GM23338 (cell line): ENCODE data around the gene LGALS3. TPM values are rescaled to one million over a fixed set of nuclear protein-coding genes. Genes with fewer than 3 reads are reported as not detected.

ENCODE experiments used
- ATAC-seq: fragments of 200-7000 bp; cut with Tn5 transposase; 3 replicates; pipeline ENCODE4 v1.9.1; 2020
- DNase-seq: peaks from one replicate; pipeline ENCODE4 v3.0.0-alpha.2; 2015; ENCODE audit warnings: low spot score
- H2AFZ ChIP-seq: fragments of 200-600 bp; sonication (generic); 2 replicates; pipeline ENCODE4 v1.8.0; 2016; ENCODE audit warnings: antibody characterized with exemption, mild to moderate bottlenecking, moderate library complexity
- H3F3A ChIP-seq: fragments of 200-600 bp; sonication (generic); replicated peaks from 2 replicates; pipeline ENCODE4 v1.8.0; 2017; ENCODE audit warnings: antibody characterized with exemption, mixed run types, low read depth
- H3K27ac ChIP-seq: fragments of 200-600 bp; sonication (generic); 2 replicates; pipeline ENCODE4 v1.6.1; 2016; ENCODE audit warnings: low read depth
- H3K27me3 ChIP-seq: fragments of 200-600 bp; sonication (generic); 2 replicates; pipeline ENCODE4 v1.8.0; 2016; ENCODE audit warnings: mild to moderate bottlenecking, mixed run types, moderate library complexity; ENCODE audit not compliant: insufficient read depth
- H3K36me3 ChIP-seq: fragments of 200-600 bp; sonication (generic); 2 replicates; pipeline ENCODE4 v1.8.0; 2016; ENCODE audit warnings: mild to moderate bottlenecking; ENCODE audit not compliant: insufficient read depth
- H3K4me1 ChIP-seq: fragments of 200-600 bp; sonication (generic); 2 replicates; pipeline ENCODE4 v1.8.0; 2016; ENCODE audit warnings: mild to moderate bottlenecking, moderate library complexity; ENCODE audit not compliant: insufficient read depth
- H3K4me2 ChIP-seq: fragments of 200-600 bp; sonication (generic); 2 replicates; pipeline ENCODE4 v1.7.1; 2017; ENCODE audit warnings: mixed run types
- H3K4me3 ChIP-seq: fragments of 200-600 bp; sonication (generic); 2 replicates; pipeline ENCODE4 v1.6.1; 2016; ENCODE audit warnings: mixed run types
- H3K79me2 ChIP-seq: fragments of 200-600 bp; sonication (generic); replicated peaks from 2 replicates; pipeline ENCODE4 v1.8.0; 2017; ENCODE audit warnings: mild to moderate bottlenecking; ENCODE audit not compliant: insufficient read depth
- H3K9me2 ChIP-seq: fragments of 200-600 bp; sonication (generic); 2 replicates; pipeline ENCODE4 v1.8.0; 2017; ENCODE audit not compliant: insufficient read depth
- H4K20me1 ChIP-seq: fragments of 200-600 bp; sonication (generic); replicated peaks from 2 replicates; pipeline ENCODE4 v1.8.0; 2017; ENCODE audit warnings: mild to moderate bottlenecking; ENCODE audit not compliant: insufficient read depth
- H3K27ac Mint-ChIP-seq: 2 replicates; pipeline ENCODE4 v1.8.0; 2020; ENCODE audit warnings: inconsistent platforms, mild to moderate bottlenecking, moderate library complexity, mixed read lengths
- H3K27me3 Mint-ChIP-seq: 3 replicates; pipeline ENCODE4 v1.8.0; 2022; ENCODE audit warnings: low read depth, mild to moderate bottlenecking, moderate library complexity, mixed read lengths, inconsistent platforms; ENCODE audit not compliant: insufficient read depth, poor library complexity
- H3K36me3 Mint-ChIP-seq: 3 replicates; pipeline ENCODE4 v1.8.0; 2021; ENCODE audit warnings: low read depth, mild to moderate bottlenecking, inconsistent platforms, moderate library complexity, mixed read lengths
- H3K4me1 Mint-ChIP-seq: 3 replicates; pipeline ENCODE4 v1.8.0; 2020; ENCODE audit warnings: mild to moderate bottlenecking, inconsistent platforms, mixed read lengths
- H3K4me3 Mint-ChIP-seq: 3 replicates; pipeline ENCODE4 v1.8.0; 2021; ENCODE audit warnings: moderate library complexity, mild to moderate bottlenecking, inconsistent platforms, mixed read lengths
- H3K9me3 Mint-ChIP-seq: 3 replicates; pipeline ENCODE4 v1.8.0; 2020; ENCODE audit warnings: moderate library complexity, mild to moderate bottlenecking, inconsistent platforms, mixed read lengths
- CREB1 ChIP-seq: fragments of 250-450 bp; sonication (Bioruptor Pico); IDR thresholded peaks from 2 replicates; pipeline ENCODE4 v1.5.0; 2020; ENCODE audit warnings: low read depth, mild to moderate bottlenecking, moderate library complexity
- CTCF ChIP-seq, 2 experiments: fragments of 200-600 bp in 1 of 2; sonication (generic) in 1 of 2; conservative IDR thresholded peaks; 2 replicates each; pipeline versions ENCODE4 v1.5.1 to v1.6.1; 2016 to 2017; ENCODE audit warnings: antibody characterized with exemption in 2 of 2, low read depth in 2 of 2, mild to moderate bottlenecking in 2 of 2, moderate library complexity in 1 of 2
- EZH2 ChIP-seq: fragments of 200-600 bp; sonication (generic); IDR thresholded peaks from one replicate; pipeline ENCODE4 v1.8.0; 2017; ENCODE audit warnings: antibody characterized with exemption, mild to moderate bottlenecking, low read depth; ENCODE audit not compliant: unreplicated experiment
- EZH2phosphoT487 ChIP-seq: fragments of 200-600 bp; sonication (generic); IDR thresholded peaks from one replicate; pipeline ENCODE4 v1.8.1; 2018; ENCODE audit warnings: antibody characterized with exemption; ENCODE audit not compliant: unreplicated experiment
- JUNB ChIP-seq: IDR thresholded peaks from one replicate; pipeline ENCODE4 v1.6.1; 2016; ENCODE audit warnings: antibody characterized with exemption; ENCODE audit not compliant: unreplicated experiment
- NANOG ChIP-seq: IDR thresholded peaks from 2 replicates; pipeline ENCODE4 v1.6.1; 2016; ENCODE audit warnings: antibody characterized with exemption, borderline replicate concordance
- POLR2AphosphoS5 ChIP-seq: IDR thresholded peaks from 2 replicates; pipeline ENCODE4 v1.6.1; 2016; ENCODE audit warnings: antibody characterized with exemption, low read depth
- STAT1 ChIP-seq: IDR thresholded peaks from one replicate; pipeline ENCODE4 v1.6.1; 2016; ENCODE audit warnings: antibody characterized with exemption; ENCODE audit not compliant: unreplicated experiment
- ZNF114 ChIP-seq: fragments of 250-450 bp; sonication (Bioruptor Pico); IDR thresholded peaks from 2 replicates; pipeline ENCODE4 v1.5.0; 2020; ENCODE audit warnings: mild to moderate bottlenecking, moderate library complexity
- ZNF331 ChIP-seq: fragments of 250-450 bp; sonication (Bioruptor Pico); IDR thresholded peaks from 2 replicates; pipeline ENCODE4 v1.5.0; 2020; ENCODE audit warnings: low read depth, mild to moderate bottlenecking, moderate library complexity
- ZNF462 ChIP-seq: fragments of 250-450 bp; sonication (Bioruptor Pico); IDR thresholded peaks from 2 replicates; pipeline ENCODE4 v1.5.0; 2020; ENCODE audit warnings: mild to moderate bottlenecking, moderate library complexity
- polyA plus RNA-seq: library from polyadenylated mRNA; unstranded; fragments of >200 nt; fragmentation: Nextera tagmentation; extraction: Ambion mirVana; gene quantifications from 2 replicates; pipeline ENCODE4 v1.2.1, GENCODE V29; 2016
- total RNA-seq: library from RNA; depleted of rRNA; stranded (reverse); fragments of >200 nt; shearing (Covaris generic); gene quantifications from 2 replicates; pipeline ENCODE4 v1.2.3, GENCODE V29; 2014
- TF ChIP-seq, protein P1 (sequence below): IDR thresholded peaks from 2 replicates; pipeline ENCODE4 v1.6.1; 2016; ENCODE audit warnings: antibody characterized with exemption
- TF ChIP-seq, protein P2 (sequence below): IDR thresholded peaks from one replicate; pipeline ENCODE4 v1.6.1; 2018; ENCODE audit warnings: antibody characterized with exemption; ENCODE audit not compliant: unreplicated experiment

The LGALS3 gene
- total and polyA plus RNA-seq, 2 experiments from 2014 or later = 7.2 to 10.9 TPM

DNA sequence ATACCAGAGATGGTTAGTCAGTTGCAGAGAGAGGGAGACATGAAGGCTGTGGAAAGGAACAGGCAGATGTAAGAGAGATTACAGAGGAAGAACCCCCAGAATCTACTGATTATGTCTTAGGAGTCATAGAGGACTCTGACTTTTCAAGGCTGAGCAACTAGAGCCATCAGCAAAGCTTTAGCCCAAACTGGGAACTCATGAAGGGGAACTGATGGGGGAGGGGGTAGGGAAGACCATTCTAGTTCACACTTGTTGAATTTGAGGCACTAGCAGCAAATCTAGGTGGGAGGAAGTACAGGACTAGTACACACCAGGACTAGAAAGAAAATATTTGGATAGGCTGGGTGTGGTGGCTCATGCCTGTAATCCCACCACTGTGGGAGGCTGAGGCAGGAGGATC is 10.1 kb downstream of the LGALS3 start:
- peaks cover 2% of the 10 kb centered on the region for H3K27me3 Mint-ChIP-seq
- no peaks in the 10 kb centered on the region for H3K79me2 ChIP-seq
- H4K20me1 ChIP-seq = peaks cover under 1% of the 10 kb centered on the region
- no peak for TF ChIP-seq EZH2phosphoT487
- TF ChIP-seq POLR2AphosphoS5 = no peak
- no peak for TF ChIP-seq EZH2
- no peak for TF ChIP-seq CREB1 (CRISPR knock-in tag)
- no peak for TF ChIP-seq JUNB
- TF ChIP-seq ZNF331 (CRISPR knock-in tag) = no peak
- TF ChIP-seq NANOG = no peak
- TF ChIP-seq CTCF (conservative IDR thresholded peaks at IDR 0.05; ENCODE audit: low read depth in 2 of 2) = no peak
- TF ChIP-seq ZNF114 (CRISPR knock-in tag) = no peak
- no peak for TF ChIP-seq ZNF462
- no peak for TF ChIP-seq STAT1
- TF ChIP-seq, protein P1, sequence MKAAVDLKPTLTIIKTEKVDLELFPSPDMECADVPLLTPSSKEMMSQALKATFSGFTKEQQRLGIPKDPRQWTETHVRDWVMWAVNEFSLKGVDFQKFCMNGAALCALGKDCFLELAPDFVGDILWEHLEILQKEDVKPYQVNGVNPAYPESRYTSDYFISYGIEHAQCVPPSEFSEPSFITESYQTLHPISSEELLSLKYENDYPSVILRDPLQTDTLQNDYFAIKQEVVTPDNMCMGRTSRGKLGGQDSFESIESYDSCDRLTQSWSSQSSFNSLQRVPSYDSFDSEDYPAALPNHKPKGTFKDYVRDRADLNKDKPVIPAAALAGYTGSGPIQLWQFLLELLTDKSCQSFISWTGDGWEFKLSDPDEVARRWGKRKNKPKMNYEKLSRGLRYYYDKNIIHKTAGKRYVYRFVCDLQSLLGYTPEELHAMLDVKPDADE = no peak
- TF ChIP-seq, protein P2, sequence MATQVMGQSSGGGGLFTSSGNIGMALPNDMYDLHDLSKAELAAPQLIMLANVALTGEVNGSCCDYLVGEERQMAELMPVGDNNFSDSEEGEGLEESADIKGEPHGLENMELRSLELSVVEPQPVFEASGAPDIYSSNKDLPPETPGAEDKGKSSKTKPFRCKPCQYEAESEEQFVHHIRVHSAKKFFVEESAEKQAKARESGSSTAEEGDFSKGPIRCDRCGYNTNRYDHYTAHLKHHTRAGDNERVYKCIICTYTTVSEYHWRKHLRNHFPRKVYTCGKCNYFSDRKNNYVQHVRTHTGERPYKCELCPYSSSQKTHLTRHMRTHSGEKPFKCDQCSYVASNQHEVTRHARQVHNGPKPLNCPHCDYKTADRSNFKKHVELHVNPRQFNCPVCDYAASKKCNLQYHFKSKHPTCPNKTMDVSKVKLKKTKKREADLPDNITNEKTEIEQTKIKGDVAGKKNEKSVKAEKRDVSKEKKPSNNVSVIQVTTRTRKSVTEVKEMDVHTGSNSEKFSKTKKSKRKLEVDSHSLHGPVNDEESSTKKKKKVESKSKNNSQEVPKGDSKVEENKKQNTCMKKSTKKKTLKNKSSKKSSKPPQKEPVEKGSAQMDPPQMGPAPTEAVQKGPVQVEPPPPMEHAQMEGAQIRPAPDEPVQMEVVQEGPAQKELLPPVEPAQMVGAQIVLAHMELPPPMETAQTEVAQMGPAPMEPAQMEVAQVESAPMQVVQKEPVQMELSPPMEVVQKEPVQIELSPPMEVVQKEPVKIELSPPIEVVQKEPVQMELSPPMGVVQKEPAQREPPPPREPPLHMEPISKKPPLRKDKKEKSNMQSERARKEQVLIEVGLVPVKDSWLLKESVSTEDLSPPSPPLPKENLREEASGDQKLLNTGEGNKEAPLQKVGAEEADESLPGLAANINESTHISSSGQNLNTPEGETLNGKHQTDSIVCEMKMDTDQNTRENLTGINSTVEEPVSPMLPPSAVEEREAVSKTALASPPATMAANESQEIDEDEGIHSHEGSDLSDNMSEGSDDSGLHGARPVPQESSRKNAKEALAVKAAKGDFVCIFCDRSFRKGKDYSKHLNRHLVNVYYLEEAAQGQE = no peak
- no peak overlapping the region for H3K4me2 ChIP-seq
- H3K27ac Mint-ChIP-seq = no peak overlapping the region
- H3K4me1 ChIP-seq = no peaks in the 10 kb centered on the region
- H3K4me3 ChIP-seq = no peak overlapping the region
- peaks cover 9% of the 10 kb centered on the region for H3K36me3 Mint-ChIP-seq
- no peaks in the 10 kb centered on the region for H3K9me2 ChIP-seq
- no peak overlapping the region; the same call in 2 of the 3 replicates for H3K4me3 Mint-ChIP-seq
- H3F3A ChIP-seq = no peaks in the 10 kb centered on the region
- H3K4me1 Mint-ChIP-seq = no peaks in the 10 kb centered on the region
- H2AFZ ChIP-seq = no peak overlapping the region
- no peaks in the 10 kb centered on the region for H3K9me3 Mint-ChIP-seq
- no peak for ATAC-seq
- H3K36me3 ChIP-seq = no peaks in the 10 kb centered on the region; the same call in 1 of the 2 replicates
- DNase-seq = no peak
- H3K27ac ChIP-seq = no peak overlapping the region
- no peaks in the 10 kb centered on the region for H3K27me3 ChIP-seq
